ENCODE measurements around the gene OASL. TPM values are rescaled to one million over a fixed set of nuclear protein-coding genes. Genes with fewer than 3 reads are reported as not detected.

Gene OASL
- total RNA-seq, 6 donors from 2014 or later: 5.2 to 24.2 (median 17.2) TPM

- no peaks in the 10 kb centered on the region for H3K27me3 ChIP-seq
- TF ChIP-seq CTCF (IDR thresholded peaks at IDR 0.05) (no peak), POLR2AphosphoS5 (IDR thresholded peaks at IDR 0.05) (no peak), POLR2A (IDR thresholded peaks at IDR 0.05) (no peak), EP300 (IDR thresholded peaks at IDR 0.05) (no peak)
- no peak overlapping the region for H3K4me3 ChIP-seq
- DNase-seq (no peak), ATAC-seq (ENCODE audit: low FRiP score in 2 of 2) (no peak)
- no peaks in the 10 kb centered on the region for H3K36me3 ChIP-seq
- peak overlapping the region in 3 of 4 donors; percentile 81 to 87 (median 85) for H3K27ac ChIP-seq
- H3K4me1 ChIP-seq: peaks cover 8 to 14% (median 9%) of the 10 kb centered on the region in 4 donors
- no peaks in the 10 kb centered on the region for H3K9me3 ChIP-seq
- WGBS, 2 donors: 80 to 83% methylated on average over 10 of the region's 10 CpGs
Measured at GRCh38 chr12:121059031-121059898, 20.2 kb upstream of the OASL start.

- Histone ChIP-seq H3K27me3 (no peaks in the 10 kb centered on the region), H3K4me3 (no peak overlapping the region), H3K9me3 (no peaks in the 10 kb centered on the region), H3K36me3 (no peaks in the 10 kb centered on the region), H3K4me1 (peaks cover 8 to 14% (median 9%) of the 10 kb centered on the region in 4 donors), H3K27ac (no peak overlapping the region)
- TF ChIP-seq POLR2A (IDR thresholded peaks at IDR 0.05) (no peak), CTCF (IDR thresholded peaks at IDR 0.05) (no peak)
- 72 to 79% methylated on average over 9 of the region's 9 CpGs for WGBS, 2 donors
- DNase-seq: no peak
- ATAC-seq (ENCODE audit: low FRiP score in 2 of 2): no peak
Measured at GRCh38 chr12:121057794-121058193, 18.7 kb upstream of the OASL start.

DNA sequence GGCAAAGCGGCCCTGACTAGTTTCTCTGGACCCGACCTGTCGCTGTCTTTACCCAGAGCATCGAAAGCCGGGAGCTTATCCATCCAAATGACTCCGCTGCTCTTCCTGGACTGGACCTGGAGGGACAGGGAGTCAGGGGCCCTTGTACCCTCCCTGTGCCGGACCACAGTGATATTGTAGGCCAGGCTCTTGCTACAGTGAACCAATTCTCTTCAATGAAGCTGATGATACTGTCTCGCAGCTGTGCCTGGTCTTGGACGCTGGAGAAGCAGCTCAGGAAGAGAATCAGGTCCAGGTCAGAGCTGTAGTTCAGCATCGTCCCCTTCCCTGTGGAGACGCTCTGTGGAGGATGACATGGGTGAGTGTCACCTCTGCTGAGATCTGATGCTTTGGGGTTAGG, 14.7 kb upstream of the OASL start:
- ATAC-seq (ENCODE audit: low FRiP score in 2 of 2) (no peak), DNase-seq (no peak)
- Histone ChIP-seq H3K27ac (no peak overlapping the region), H3K36me3 (no peaks in the 10 kb centered on the region), H3K4me1 (no peaks in the 10 kb centered on the region), H3K4me3 (no peak overlapping the region), H3K27me3 (no peaks in the 10 kb centered on the region), H3K9me3 (no peaks in the 10 kb centered on the region)
- no peak for TF ChIP-seq POLR2A (IDR thresholded peaks at IDR 0.05)
- TF ChIP-seq POLR2AphosphoS5 (IDR thresholded peaks at IDR 0.05): no peak
- TF ChIP-seq EP300 (IDR thresholded peaks at IDR 0.05): no peak
- TF ChIP-seq CTCF (IDR thresholded peaks at IDR 0.05): no peak
- 95% methylated on average over 9 to 11 of the region's 11 CpGs for WGBS, 2 donors

DNA sequence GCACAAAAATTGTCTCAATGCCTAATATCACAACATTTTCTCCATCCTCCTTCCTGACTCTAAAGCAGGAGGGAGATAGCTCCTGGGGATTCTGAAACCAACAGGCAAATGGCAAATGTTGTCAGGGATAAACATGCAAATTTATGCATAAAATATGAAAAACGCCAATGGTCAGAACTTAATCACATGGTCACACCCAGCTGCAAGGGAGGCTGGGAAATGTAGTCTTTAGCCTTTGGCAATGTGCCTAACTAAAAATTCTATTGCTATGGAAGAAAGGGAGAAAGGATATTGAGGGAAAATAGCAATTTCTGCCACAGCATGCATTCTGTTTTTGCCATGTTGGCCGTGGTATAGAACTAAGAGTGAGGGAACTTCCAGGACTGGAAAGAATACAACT, 11.7 kb upstream of the OASL start:
- ATAC-seq (ENCODE audit: low FRiP score in 2 of 2): no peak

More for the DNA sequence above, 11.7 kb upstream of the OASL start:
- Histone ChIP-seq H3K36me3 (no peaks in the 10 kb centered on the region), H3K4me3 (no peak overlapping the region), H3K27ac (no peak overlapping the region), H3K4me1 (no peaks in the 10 kb centered on the region), H3K9me3 (no peaks in the 10 kb centered on the region), H3K27me3 (no peaks in the 10 kb centered on the region)
- 68 to 73% methylated on average over 2 of the region's 2 CpGs for WGBS, 2 donors
- no peak for TF ChIP-seq EP300 (IDR thresholded peaks at IDR 0.05)
- no peak for TF ChIP-seq POLR2A (IDR thresholded peaks at IDR 0.05)
- TF ChIP-seq POLR2AphosphoS5 (IDR thresholded peaks at IDR 0.05): no peak
- no peak for TF ChIP-seq CTCF (IDR thresholded peaks at IDR 0.05)
- no peak for DNase-seq

All from upper lobe of left lung (tissue), 6 donors.